Keratinocyte (primary cell): Measurements from ENCODE around the gene TARBP2.

ENCODE experiments used
- CTCF ChIP-seq, 3 experiments: IDR thresholded peaks in 1 of 3; conservative IDR thresholded peaks in 1 of 3; optimal IDR thresholded peaks in 1 of 3; 2 replicates in 2 of 3; 3 replicates in 1 of 3; pipeline versions ENCODE3 to v1.5.1; 2011; ENCODE audit warnings: low read length in 3 of 3, mild to moderate bottlenecking in 3 of 3, moderate library complexity in 2 of 3, control low read depth in 1 of 3, inconsistent platforms in 1 of 3; ENCODE audit not compliant: insufficient read depth in 2 of 3; ENCODE audit errors: extremely low read depth in 1 of 3
- EZH2 ChIP-seq: IDR thresholded peaks from one replicate; pipeline ENCODE4 v1.6.1; 2012; ENCODE audit warnings: inconsistent platforms, mild to moderate bottlenecking, low read length, moderate library complexity

- TF ChIP-seq CTCF (optimal IDR thresholded peaks at IDR 0.05 in 1 of 3, IDR thresholded peaks at IDR 0.05 in 1 of 3, conservative IDR thresholded peaks at IDR 0.05 in 1 of 3; ENCODE audit: extremely low read depth in 1 of 3, insufficient read depth in 2 of 3, low read length in 3 of 3) (no peak), EZH2 (no peak)
These were observed 34.4 kb upstream of the TARBP2 start for GRCh38 chr12:53466640-53467039.
